Measurements from ENCODE around the gene UBE2G2. TPM values are rescaled to one million over a fixed set of nuclear protein-coding genes. Genes with fewer than 3 reads are reported as not detected.
A peak's percentile ranks its signal among the peaks of the same experiment; 100 is the strongest.

The UBE2G2 gene
- polyA plus RNA-seq, 1 donor (not counting 4 experiments of a cell fraction or from before 2014, with no cell fraction given), result 106 TPM

- DNase-seq (ENCODE audit: low read depth, low spot score) (no peak), FAIRE-seq (no peak)
- H3K27me3 ChIP-seq (ENCODE audit: control insufficient read depth, extremely low read depth, insufficient read depth, low read length), result no peaks in the 10 kb centered on the region
- TF ChIP-seq CTCF (optimal IDR thresholded peaks at IDR 0.05 in 1 of 3, IDR thresholded peaks at IDR 0.05 in 1 of 3, conservative IDR thresholded peaks at IDR 0.05 in 1 of 3; ENCODE audit: extremely low read depth in 1 of 3, insufficient read depth in 2 of 3, low read length in 3 of 3) (no peak), EZH2 (IDR thresholded peaks at IDR 0.05; ENCODE audit: low read length) (no peak)
- H3K9me1 ChIP-seq (ENCODE audit: control insufficient read depth, extremely low read depth, insufficient read depth, low read length), result no peaks in the 10 kb centered on the region
- H3K9me3 ChIP-seq (ENCODE audit: control insufficient read depth, low read depth, low read length), result no peaks in the 10 kb centered on the region
- H3K79me2 ChIP-seq (ENCODE audit: control insufficient read depth, insufficient read depth, low read length), result peaks cover 13% of the 10 kb centered on the region
- peak overlapping the region; percentile 89 for H3K4me2 ChIP-seq (ENCODE audit: control insufficient read depth, extremely low read depth, insufficient read depth, low read depth, low read length)
- no peaks in the 10 kb centered on the region for H4K20me1 ChIP-seq (ENCODE audit: control insufficient read depth, extremely low read depth, insufficient read depth, low read length)
- peaks cover 53% of the 10 kb centered on the region for H3K4me1 ChIP-seq (ENCODE audit: control insufficient read depth, extremely low read depth, insufficient read depth, low read length)
- peak overlapping the region in 1 of 3 experiments; percentile 23 for H3K4me3 ChIP-seq (ENCODE audit: control insufficient read depth in 2 of 3, extremely low read depth in 1 of 3, insufficient read depth in 2 of 3, low read depth in 1 of 3, low read length in 3 of 3)
- peak overlapping the region; percentile 34 for H3K9ac ChIP-seq (ENCODE audit: control insufficient read depth, extremely low read depth, insufficient read depth, low read length)
- dilution Hi-C loops (cut with MboI; ENCODE audit: extremely low pct_ligation_motif_present, low sequenced_read_pairs), result no loop called here
- H3K27ac ChIP-seq (ENCODE audit: control insufficient read depth, insufficient read depth, low read length), result peak overlapping the region; percentile 81
- no peak overlapping the region for H2AFZ ChIP-seq (ENCODE audit: control insufficient read depth, low read length)
- H3K36me3 ChIP-seq (ENCODE audit: control insufficient read depth in 2 of 2, extremely low read depth in 1 of 2, insufficient read depth in 2 of 2, low read length in 2 of 2), result no peaks in the 10 kb centered on the region
These were observed 48.3 kb downstream of the UBE2G2 start for GRCh38 chr21:44753357-44753756.

GRCh38 chr21:44752671-44753235 is 48.9 kb downstream of the UBE2G2 start:
- no peaks in the 10 kb centered on the region for H3K9me1 ChIP-seq (ENCODE audit: control insufficient read depth, extremely low read depth, insufficient read depth, low read length)
- H3K9me3 ChIP-seq (ENCODE audit: control insufficient read depth, low read depth, low read length), result no peaks in the 10 kb centered on the region
- FAIRE-seq (peak; percentile 99), DNase-seq (ENCODE audit: low read depth, low spot score) (peak; percentile 98)
- H3K79me2 ChIP-seq (ENCODE audit: control insufficient read depth, insufficient read depth, low read length), result peaks cover 13% of the 10 kb centered on the region
- H3K27me3 ChIP-seq (ENCODE audit: control insufficient read depth, extremely low read depth, insufficient read depth, low read length), result no peaks in the 10 kb centered on the region
- H2AFZ ChIP-seq (ENCODE audit: control insufficient read depth, low read length), result no peak overlapping the region
- dilution Hi-C loops (cut with MboI; ENCODE audit: extremely low pct_ligation_motif_present, low sequenced_read_pairs), result no loop called here
- H3K4me3 ChIP-seq (ENCODE audit: control insufficient read depth in 2 of 3, extremely low read depth in 1 of 3, insufficient read depth in 2 of 3, low read depth in 1 of 3, low read length in 3 of 3), result peak overlapping the region in 2 of 3 experiments; percentile 39 to 51
- peaks cover 53% of the 10 kb centered on the region for H3K4me1 ChIP-seq (ENCODE audit: control insufficient read depth, extremely low read depth, insufficient read depth, low read length)
- H3K9ac ChIP-seq (ENCODE audit: control insufficient read depth, extremely low read depth, insufficient read depth, low read length), result peak overlapping the region; percentile 48
- no peaks in the 10 kb centered on the region for H3K36me3 ChIP-seq (ENCODE audit: control insufficient read depth in 2 of 2, extremely low read depth in 1 of 2, insufficient read depth in 2 of 2, low read length in 2 of 2)
- no peaks in the 10 kb centered on the region for H4K20me1 ChIP-seq (ENCODE audit: control insufficient read depth, extremely low read depth, insufficient read depth, low read length)
- peak overlapping the region; percentile 81 for H3K27ac ChIP-seq (ENCODE audit: control insufficient read depth, insufficient read depth, low read length)
- TF ChIP-seq EZH2 (IDR thresholded peaks at IDR 0.05; ENCODE audit: low read length), result no peak
- peak in 2 of 3 experiments; percentile 44 to 63 for TF ChIP-seq CTCF (optimal IDR thresholded peaks at IDR 0.05 in 1 of 3, IDR thresholded peaks at IDR 0.05 in 1 of 3, conservative IDR thresholded peaks at IDR 0.05 in 1 of 3; ENCODE audit: extremely low read depth in 1 of 3, insufficient read depth in 2 of 3, low read length in 3 of 3)
- H3K4me2 ChIP-seq (ENCODE audit: control insufficient read depth, extremely low read depth, insufficient read depth, low read depth, low read length), result peak overlapping the region; percentile 89
